Activated CD8-positive, alpha-beta memory T cell treated with anti-CD3 and anti-CD28 coated beads, Interleukin-2, amount 10 ng/mL, durations not matched to agents 7 days and 5 days (primary cell): ENCODE measurements around the gene TMEM61. TPM values are rescaled to one million over a fixed set of nuclear protein-coding genes. Genes with fewer than 3 reads are reported as not detected.

ENCODE experiments used
- ATAC-seq: fragments of 150-1000 bp; cut with Tn5 transposase; one replicate; pipeline ENCODE4 v1.10.0; 2021; ENCODE audit warnings: moderate library complexity
- CTCF ChIA-PET: fragments of 350-600 bp; sonication (Branson Sonifier 250); formaldehyde crosslinking; loops from one replicate; lab custom pipeline; 2021; ENCODE audit warnings: antibody characterized with exemption; lab: Charles Lee
- DNase-seq: peaks from one replicate; pipeline ENCODE4 v3.0.0-alpha.2; 2020
- H3K27ac Mint-ChIP-seq: one replicate; pipeline ENCODE4 v1.8.0; 2021; ENCODE audit warnings: mild to moderate bottlenecking, mixed read lengths
- H3K27me3 Mint-ChIP-seq: one replicate; pipeline ENCODE4 v1.8.0; 2021; ENCODE audit warnings: mixed read lengths
- H3K36me3 Mint-ChIP-seq: one replicate; pipeline ENCODE4 v1.8.0; 2021; ENCODE audit warnings: mild to moderate bottlenecking, mixed read lengths
- H3K4me1 Mint-ChIP-seq: one replicate; pipeline ENCODE4 v1.8.0; 2021; ENCODE audit warnings: mixed read lengths
- H3K4me3 Mint-ChIP-seq: one replicate; pipeline ENCODE4 v1.8.0; 2021; ENCODE audit warnings: mild to moderate bottlenecking, moderate library complexity, mixed read lengths
- H3K9me3 Mint-ChIP-seq: one replicate; pipeline ENCODE4 v1.8.0; 2022; ENCODE audit warnings: low read depth, mixed read lengths
- total RNA-seq, 2 experiments: library from RNA; stranded (reverse); gene quantifications; one replicate each; pipeline ENCODE4 v1.2.3, GENCODE V29; 2021

TMEM61 gene
- total RNA-seq, 2 experiments from 2014 or later: not detected

GRCh38 chr1:54990916-54991315, 10.5 kb downstream of the TMEM61 start:
- H3K27ac Mint-ChIP-seq: no peak overlapping the region
- peaks cover 27% of the 10 kb centered on the region for H3K4me1 Mint-ChIP-seq
- peaks cover 6% of the 10 kb centered on the region for H3K27me3 Mint-ChIP-seq
- DNase-seq (no peak), ATAC-seq (no peak)
- H3K36me3 Mint-ChIP-seq: no peaks in the 10 kb centered on the region
- no peaks in the 10 kb centered on the region for H3K9me3 Mint-ChIP-seq
- CTCF ChIA-PET: interaction anchor here (2.8 to 7.4 kb wide), 3 partner anchors 41 to 45 kb away, joined by 14 to 44 read pairs (median 25); no protein-coding TSS in a partner anchor
- H3K4me3 Mint-ChIP-seq: no peak overlapping the region

GRCh38 chr1:54991939-54992338, 11.5 kb downstream of the TMEM61 start:
- Mint-ChIP-seq H3K9me3 (no peaks in the 10 kb centered on the region), H3K36me3 (no peaks in the 10 kb centered on the region), H3K4me3 (no peak overlapping the region), H3K27ac (no peak overlapping the region), H3K4me1 (peaks cover 36% of the 10 kb centered on the region), H3K27me3 (peaks cover 17% of the 10 kb centered on the region)
- CTCF ChIA-PET: interaction anchor here (2.8 to 7.4 kb wide), 2 partner anchors 42 to 46 kb away, joined by 14 to 44 read pairs; no protein-coding TSS in a partner anchor
- no peak for DNase-seq
- ATAC-seq: no peak

- ATAC-seq: no peak
- no peak overlapping the region for H3K4me3 Mint-ChIP-seq
- H3K36me3 Mint-ChIP-seq: no peaks in the 10 kb centered on the region
- peaks cover 27% of the 10 kb centered on the region for H3K27me3 Mint-ChIP-seq
- peaks cover 42% of the 10 kb centered on the region for H3K4me1 Mint-ChIP-seq
- CTCF ChIA-PET: interaction anchor here (1.2 to 7.4 kb wide), 3 partner anchors 29 to 47 kb away, joined by 3 to 44 read pairs (median 14); no protein-coding TSS in a partner anchor
- no peak for DNase-seq
- no peaks in the 10 kb centered on the region for H3K9me3 Mint-ChIP-seq
- no peak overlapping the region for H3K27ac Mint-ChIP-seq
Observed at GRCh38 chr1:54993140-54993539, 12.7 kb downstream of the TMEM61 start.

- no peak overlapping the region for H3K4me3 Mint-ChIP-seq
- DNase-seq (no peak), ATAC-seq (no peak)
- no peaks in the 10 kb centered on the region for H3K36me3 Mint-ChIP-seq
- H3K9me3 Mint-ChIP-seq: no peaks in the 10 kb centered on the region
- CTCF ChIA-PET: interaction anchor here (1.3 to 10.5 kb wide), 4 partner anchors 29 to 322 kb away, joined by 4 to 341 read pairs (median 12); no protein-coding TSS in a partner anchor
- H3K27ac Mint-ChIP-seq: peak overlapping the region; percentile 30
- peaks cover 42% of the 10 kb centered on the region for H3K4me1 Mint-ChIP-seq
- peaks cover 32% of the 10 kb centered on the region for H3K27me3 Mint-ChIP-seq
Observed at GRCh38 chr1:54994355-54994990, 14.0 kb downstream of the TMEM61 start.

GRCh38 chr1:54995013-54995760, 14.8 kb downstream of the TMEM61 start:
- Mint-ChIP-seq H3K4me3 (peak overlapping the region; percentile 60), H3K27ac (peak overlapping the region; percentile 90), H3K4me1 (peaks cover 42% of the 10 kb centered on the region), H3K27me3 (peaks cover 38% of the 10 kb centered on the region), H3K9me3 (no peaks in the 10 kb centered on the region), H3K36me3 (no peaks in the 10 kb centered on the region)
- DNase-seq (no peak), ATAC-seq (no peak)
- CTCF ChIA-PET: interaction anchor here (0.6 to 10.5 kb wide), 19 partner anchors 8 to 323 kb away, joined by 3 to 341 read pairs (median 6); partner anchors contain the start of gene DHCR24

GRCh38 chr1:54995835-54996234, 15.4 kb downstream of the TMEM61 start:
- no peaks in the 10 kb centered on the region for H3K36me3 Mint-ChIP-seq
- peak; percentile 88 for ATAC-seq
- peak overlapping the region; percentile 60 for H3K4me3 Mint-ChIP-seq
- H3K27ac Mint-ChIP-seq: peak overlapping the region; percentile 90
- peak; percentile 91 for DNase-seq
- peaks cover 38% of the 10 kb centered on the region for H3K27me3 Mint-ChIP-seq
- CTCF ChIA-PET: interaction anchor here (0.6 to 10.5 kb wide), 26 partner anchors 9 to 324 kb away, joined by 3 to 341 read pairs (median 5); partner anchors contain the start of genes DHCR24, PARS2 and TTC22
- peaks cover 42% of the 10 kb centered on the region for H3K4me1 Mint-ChIP-seq
- H3K9me3 Mint-ChIP-seq: no peaks in the 10 kb centered on the region

GRCh38 chr1:54996359-54996868, 16.0 kb downstream of the TMEM61 start:
- H3K4me1 Mint-ChIP-seq: peaks cover 42% of the 10 kb centered on the region
- ATAC-seq: peak; percentile 80
- peak overlapping the region; percentile 90 for H3K27ac Mint-ChIP-seq
- peak; percentile 91 for DNase-seq
- peaks cover 38% of the 10 kb centered on the region for H3K27me3 Mint-ChIP-seq
- no peaks in the 10 kb centered on the region for H3K36me3 Mint-ChIP-seq
- H3K9me3 Mint-ChIP-seq: no peaks in the 10 kb centered on the region
- H3K4me3 Mint-ChIP-seq: peak overlapping the region; percentile 60
- CTCF ChIA-PET: interaction anchor here (0.6 to 10.5 kb wide), 30 partner anchors 10 to 330 kb away, joined by 3 to 341 read pairs (median 5); partner anchors contain the start of genes DHCR24, PARS2 and TTC22

GRCh38 chr1:54996869-54997710, 16.7 kb downstream of the TMEM61 start:
- H3K27ac Mint-ChIP-seq: no peak overlapping the region

GRCh38 chr1:54997711-54997986, 17.2 kb downstream of the TMEM61 start:
- DNase-seq: no peak
- peaks cover 38% of the 10 kb centered on the region for H3K4me1 Mint-ChIP-seq
- peaks cover 38% of the 10 kb centered on the region for H3K27me3 Mint-ChIP-seq
- no peaks in the 10 kb centered on the region for H3K36me3 Mint-ChIP-seq
- H3K9me3 Mint-ChIP-seq: no peaks in the 10 kb centered on the region
- no peak overlapping the region for H3K27ac Mint-ChIP-seq
- no peak for ATAC-seq
- no peak overlapping the region for H3K4me3 Mint-ChIP-seq
- CTCF ChIA-PET: interaction anchor here (1.4 to 10.5 kb wide), 4 partner anchors 22 to 196 kb away, joined by 5 to 341 read pairs (median 14); partner anchors contain the start of gene TTC22

More at GRCh38 chr1:54996869-54997710, 16.7 kb downstream of the TMEM61 start:
- no peak for ATAC-seq
- H3K27me3 Mint-ChIP-seq: peaks cover 38% of the 10 kb centered on the region
- CTCF ChIA-PET: interaction anchor here (0.6 to 10.5 kb wide), 22 partner anchors 9 to 329 kb away, joined by 3 to 341 read pairs (median 6); partner anchors contain the start of genes DHCR24, PARS2 and TTC22
- H3K4me3 Mint-ChIP-seq: no peak overlapping the region
- H3K36me3 Mint-ChIP-seq: no peaks in the 10 kb centered on the region
- no peak for DNase-seq
- H3K9me3 Mint-ChIP-seq: no peaks in the 10 kb centered on the region
- peaks cover 42% of the 10 kb centered on the region for H3K4me1 Mint-ChIP-seq

- Mint-ChIP-seq H3K4me3 (no peak overlapping the region), H3K27ac (no peak overlapping the region), H3K4me1 (peaks cover 35% of the 10 kb centered on the region), H3K27me3 (peaks cover 38% of the 10 kb centered on the region), H3K36me3 (no peaks in the 10 kb centered on the region), H3K9me3 (no peaks in the 10 kb centered on the region)
- no peak for ATAC-seq
- no peak for DNase-seq
- CTCF ChIA-PET: interaction anchor here (3.5 to 10.5 kb wide), 2 partner anchors 24 to 50 kb away, joined by 22 to 341 read pairs; no protein-coding TSS in a partner anchor
Observed at GRCh38 chr1:54998100-54998499, 17.7 kb downstream of the TMEM61 start.

GRCh38 chr1:54998677-54999076, 18.2 kb downstream of the TMEM61 start, which contains the start of gene BSND:
BSND (plus strand) TSS chr1:54998933; CDS start chr1:54999187, 254 bp downstream.
- Mint-ChIP-seq H3K4me3 (no peak within 1 kb of the TSS), H3K27ac (no peak within 1 kb of the TSS), H3K9me3 (no peaks in the 10 kb centered on the region), H3K27me3 (peaks cover 38% of the 10 kb centered on the region), H3K4me1 (peaks cover 35% of the 10 kb centered on the region), H3K36me3 (no peaks in the 10 kb centered on the region)
- ATAC-seq: no peak
- no peak for DNase-seq
- CTCF ChIA-PET: interaction anchor here (3.5 to 10.5 kb wide), 2 partner anchors 23 to 50 kb away, joined by 22 to 341 read pairs; no protein-coding TSS in a partner anchor
